NCI-H460 (cell line): ENCODE results near the gene NOVA2. TPM values are rescaled to one million over a fixed set of nuclear protein-coding genes. Genes with fewer than 3 reads are reported as not detected.

Experiments used
- DNase-seq: peaks from one replicate; pipeline ENCODE4 v3.0.0-alpha.2; 2016; ENCODE audit warnings: low read depth; ENCODE audit errors: extremely low read depth
- total RNA-seq: library from RNA; depleted of rRNA; stranded (reverse); fragments of >200 nt; shearing (Covaris generic); gene quantifications from 2 replicates; pipeline ENCODE4 v1.2.3, GENCODE V29; 2014

Gene NOVA2
- total RNA-seq, 1 experiment from 2014 or later, result not detected

DNA sequence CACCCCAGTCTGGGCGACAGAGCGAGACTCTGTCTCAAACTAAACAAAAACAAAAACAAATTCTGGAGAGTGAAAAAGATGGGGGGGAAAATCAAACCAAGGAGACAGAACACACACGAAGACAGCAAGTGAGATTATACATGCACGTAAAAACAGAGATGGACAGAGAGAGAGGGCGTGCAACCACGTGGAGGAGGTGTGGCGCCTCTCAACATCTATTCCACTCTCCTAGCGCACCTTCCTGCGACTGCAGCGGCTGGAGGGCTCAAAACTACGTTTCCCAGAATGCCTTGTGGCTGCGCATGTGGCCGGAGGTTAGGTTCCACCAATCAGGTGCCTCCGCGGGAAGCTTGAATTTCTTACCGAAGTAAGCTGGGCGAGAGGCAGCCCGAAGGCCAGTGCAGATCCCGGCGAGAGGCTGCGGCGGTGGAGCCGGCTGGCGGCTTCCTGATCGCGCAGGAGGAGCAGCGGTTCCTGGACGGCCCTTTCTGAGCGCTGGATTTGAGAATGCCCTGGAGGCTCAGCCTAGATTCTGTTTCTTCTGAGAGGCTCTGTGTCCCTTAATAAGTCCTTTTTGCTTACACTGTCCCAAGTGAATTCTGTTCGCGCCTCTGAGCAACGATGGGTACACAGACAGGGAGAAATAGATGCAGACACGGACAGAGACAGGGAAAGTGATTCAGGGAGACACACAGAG is 46.0 kb downstream of the NOVA2 start:
- peak; percentile 85 for DNase-seq

- no peak for DNase-seq
These were observed 48.7 kb downstream of the NOVA2 start for GRCh38 chr19:45924891-45925447.

GRCh38 chr19:45922281-45922680 is 51.4 kb downstream of the NOVA2 start:
- no peak for DNase-seq

DNA sequence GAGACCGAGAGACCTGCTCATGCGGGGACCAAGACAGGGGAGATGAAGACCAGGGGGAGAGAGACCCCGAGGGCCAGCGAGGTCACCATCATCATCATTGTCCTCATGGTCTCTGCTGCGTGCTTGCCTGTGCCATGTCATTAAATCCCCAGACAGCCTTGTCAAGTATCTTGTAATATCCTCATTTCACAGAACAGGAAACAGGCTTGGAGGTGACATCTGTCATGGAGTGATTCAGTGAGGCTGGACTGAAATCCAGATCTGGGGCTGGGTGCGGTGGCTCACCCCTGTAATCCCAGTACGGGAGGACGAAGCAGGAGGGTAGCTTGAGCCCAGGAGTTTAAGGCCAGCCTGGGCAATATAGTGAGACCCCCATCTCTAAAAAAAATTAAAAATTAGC is 53.2 kb downstream of the NOVA2 start:
- DNase-seq, result no peak

DNA sequence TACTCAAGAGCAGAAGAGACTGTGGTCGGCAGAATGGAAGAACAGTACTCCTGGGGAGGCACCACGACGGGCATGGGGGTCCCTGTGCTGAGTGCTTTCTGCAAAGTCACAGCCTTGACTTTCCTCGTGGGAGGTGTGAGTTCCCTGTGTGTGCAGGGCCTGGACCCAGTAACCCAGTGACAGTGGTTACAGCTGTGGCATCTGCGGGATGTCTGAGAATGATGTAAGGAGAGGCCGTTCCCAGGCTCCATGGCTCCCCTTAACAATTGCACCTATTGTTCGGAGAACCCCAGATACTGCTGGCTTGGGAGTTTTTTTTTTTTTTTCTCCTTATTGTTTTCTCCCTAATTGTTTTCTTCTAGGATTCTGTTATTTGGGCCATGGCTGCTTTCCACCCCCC is 54.0 kb downstream of the NOVA2 start:
- no peak for DNase-seq

DNA sequence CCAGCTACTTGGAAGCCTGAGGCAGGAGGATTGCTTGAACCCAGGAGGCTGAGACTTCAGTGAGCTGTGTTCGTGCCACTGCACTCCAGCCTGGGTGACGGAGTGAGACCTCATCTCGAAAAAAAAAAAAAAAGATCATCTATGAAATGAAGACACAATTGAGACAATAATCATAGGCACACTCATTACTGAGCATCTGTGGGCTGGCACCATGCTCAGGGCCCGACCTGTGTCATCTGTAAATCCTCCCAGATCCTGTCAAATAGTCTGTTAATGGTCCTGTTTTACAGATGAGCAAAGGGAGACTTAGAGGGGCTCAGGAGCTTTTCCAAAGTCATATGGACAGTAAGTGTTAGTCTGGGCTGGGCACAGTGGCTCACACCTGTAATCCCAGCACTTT is 54.9 kb downstream of the NOVA2 start:
- DNase-seq, result no peak

- DNase-seq, result no peak
These were observed 56.1 kb downstream of the NOVA2 start for GRCh38 chr19:45917421-45918091.

DNA sequence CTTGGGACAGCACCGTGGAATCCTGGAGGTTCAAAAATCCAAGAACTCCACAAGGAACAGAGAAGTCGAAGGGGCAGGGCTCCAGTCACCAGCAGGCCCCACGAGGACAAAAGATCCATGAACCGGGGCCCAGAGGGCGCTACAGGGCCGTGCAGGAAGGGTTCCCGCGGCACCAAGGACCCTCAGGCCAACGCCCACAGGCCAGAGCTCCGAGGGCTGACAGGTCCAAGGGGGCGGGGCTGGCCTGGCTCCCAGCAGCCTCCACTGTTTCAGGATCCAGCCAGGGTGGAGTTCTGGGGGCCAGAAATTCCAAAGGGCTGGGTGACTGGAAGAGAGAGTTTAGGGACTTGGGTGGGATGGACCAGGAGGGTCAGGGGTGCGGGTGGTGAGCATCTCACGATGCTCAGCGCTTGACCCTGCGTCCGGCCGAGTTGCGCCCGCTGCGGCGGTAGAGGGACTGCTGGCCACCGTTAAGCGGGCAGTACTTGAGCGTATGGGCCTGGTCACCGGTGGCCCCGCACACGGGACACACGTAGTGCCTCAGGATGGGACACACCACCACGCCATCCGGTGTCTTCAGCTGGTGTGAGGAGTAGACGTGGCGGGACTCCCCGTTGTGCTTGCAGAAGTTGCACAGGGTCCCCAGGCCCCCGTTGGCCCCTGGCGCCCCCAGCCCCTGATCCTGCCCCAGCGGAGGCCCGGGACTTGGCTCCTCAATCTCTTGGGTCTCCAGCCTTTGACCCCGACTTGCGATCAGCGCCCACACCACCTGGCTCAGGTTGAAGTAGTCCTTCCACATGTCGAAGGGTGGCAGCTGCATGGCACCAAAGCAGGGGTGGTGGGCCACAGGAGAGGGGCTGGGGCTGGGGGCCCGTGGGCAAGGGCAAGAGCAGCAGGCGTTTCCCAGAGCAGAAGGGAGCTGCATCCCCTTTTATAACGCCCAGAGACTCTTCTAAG is 59.5 kb downstream of the NOVA2 start, which contains the start of gene NANOS2:
NANOS2 (minus strand) TSS at position 905 of the 957 bp plus-strand sequence; CDS start at position 820, 85 bp downstream.
- DNase-seq, result no peak

DNA sequence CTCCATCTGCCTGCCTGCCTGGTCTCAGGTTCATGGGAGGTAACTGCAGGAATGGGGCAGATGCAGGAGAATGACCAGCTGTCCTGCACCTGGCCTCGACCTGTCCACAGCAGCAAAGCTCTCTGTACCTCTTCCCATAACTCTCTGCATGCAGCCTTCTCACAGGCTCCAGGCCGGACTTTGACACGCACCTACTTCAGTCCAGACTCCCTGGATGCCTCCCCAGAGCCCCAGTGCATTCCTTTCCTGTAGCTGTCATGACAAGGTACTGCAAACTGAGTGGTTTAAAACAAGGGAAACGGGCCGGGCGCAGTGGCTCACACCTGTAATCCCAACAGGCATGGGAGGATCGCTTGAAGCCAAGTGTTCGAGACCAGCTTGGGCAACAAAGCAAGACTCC is 62.4 kb downstream of the NOVA2 start:
- no peak for DNase-seq

GRCh38 chr19:45908956-45909355 is 64.7 kb downstream of the NOVA2 start:
- no peak for DNase-seq

- DNase-seq, result no peak
These were observed 67.4 kb downstream of the NOVA2 start for GRCh38 chr19:45906221-45906620.

GRCh38 chr19:45905011-45905410 is 68.7 kb downstream of the NOVA2 start:
- DNase-seq, result no peak

- DNase-seq, result peak; percentile 94
These were observed 70.7 kb downstream of the NOVA2 start for GRCh38 chr19:45902651-45903625.

DNA sequence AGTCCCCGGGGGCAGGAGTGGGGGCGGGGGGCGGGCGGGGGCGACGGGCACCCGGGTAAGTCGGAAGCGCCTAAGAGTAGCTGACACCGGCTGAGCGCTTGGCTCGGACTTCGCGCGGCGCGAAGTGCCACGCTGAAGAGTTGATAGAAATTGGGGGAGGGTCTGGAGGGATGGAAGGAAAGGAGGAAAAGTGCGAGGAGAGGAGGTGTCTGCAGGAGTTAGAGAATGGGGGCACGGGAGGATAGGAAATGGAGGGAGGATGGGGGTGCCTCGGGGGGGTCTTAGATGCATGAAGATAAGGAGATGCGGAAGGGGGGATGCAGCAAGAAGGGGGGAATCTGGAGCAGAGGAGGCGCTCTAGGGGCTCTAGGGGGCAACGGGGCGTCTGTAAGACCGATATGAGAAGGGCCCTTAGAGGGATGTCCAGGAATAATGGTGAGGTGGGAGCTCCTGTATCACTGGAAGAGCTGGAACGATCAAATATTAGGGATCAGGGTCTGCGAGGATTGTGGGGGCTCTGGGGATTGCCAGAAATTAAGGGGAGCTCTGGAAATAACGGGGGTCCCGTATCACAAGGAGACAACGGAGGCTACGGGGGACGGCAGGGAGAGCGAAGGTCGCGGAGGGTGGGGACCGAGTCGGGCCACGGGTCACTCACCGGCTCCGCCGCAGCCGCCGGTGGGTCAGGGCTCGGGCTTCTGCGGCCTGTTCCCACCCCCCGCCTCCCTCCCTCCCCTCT is 71.6 kb downstream of the NOVA2 start, which contains the start of gene MYPOP:
MYPOP (minus strand) TSS at position 702 of the 739 bp plus-strand sequence. CDS start 840 bp downstream, outside the sequence.
- no peak for DNase-seq

DNA sequence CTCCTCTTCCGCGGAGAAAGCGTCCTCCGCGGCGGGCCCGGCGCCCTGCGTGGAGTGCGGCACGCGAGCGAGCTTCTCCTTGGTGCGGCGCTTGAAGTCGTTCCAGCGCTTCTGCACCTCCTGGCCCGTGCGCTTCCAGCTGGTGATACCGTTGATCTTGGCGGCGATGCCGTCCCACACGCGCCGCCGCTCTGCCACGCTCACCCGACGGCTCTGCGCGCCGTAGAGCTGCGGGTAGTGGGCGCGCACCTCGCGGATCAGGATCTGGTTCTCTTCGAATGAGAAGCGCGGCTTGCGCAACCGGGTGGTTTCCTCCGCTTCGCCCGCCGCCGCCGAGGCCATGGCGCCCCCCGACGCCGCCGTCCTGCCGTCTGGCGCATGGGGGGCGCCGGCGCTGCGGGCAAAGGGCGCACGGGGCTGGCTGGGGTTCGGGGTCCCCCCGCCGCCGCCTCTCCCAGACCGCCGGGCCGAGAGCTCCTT is 72.2 kb downstream of the NOVA2 start:
- no peak for DNase-seq

GRCh38 chr19:45900738-45901431 is 72.8 kb downstream of the NOVA2 start:
- no peak for DNase-seq

DNA sequence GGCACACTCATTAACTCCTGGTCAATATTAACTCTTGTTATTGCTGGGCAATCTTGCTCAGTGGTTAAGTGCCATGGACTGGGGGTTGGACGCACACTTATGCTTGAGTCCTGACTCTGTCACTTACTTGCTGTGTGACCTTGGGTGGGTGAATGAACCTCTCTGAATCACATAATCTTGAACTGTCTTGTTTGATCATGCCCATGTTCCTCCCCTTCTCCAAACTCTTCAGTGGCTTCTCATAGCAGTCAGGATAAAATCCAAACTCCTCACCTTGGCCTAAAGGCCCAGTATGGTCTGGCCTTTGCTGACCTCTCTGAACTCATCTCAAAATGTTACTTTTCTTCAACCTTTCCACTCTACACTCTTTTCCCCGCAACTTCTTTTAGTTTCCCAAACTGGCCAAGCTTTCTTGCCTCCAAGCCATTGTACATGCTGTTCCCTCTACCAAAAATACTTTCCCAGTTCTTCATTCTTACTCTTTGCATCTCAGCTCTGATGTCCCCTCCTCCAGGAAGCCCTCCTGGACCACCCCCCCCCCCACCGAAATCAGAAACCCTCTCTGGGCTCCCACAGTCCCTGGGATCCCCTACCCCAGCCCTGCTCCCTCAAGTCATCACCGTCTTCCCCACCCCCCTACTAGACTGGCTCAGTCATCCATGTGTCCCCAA is 73.6 kb downstream of the NOVA2 start:
- DNase-seq, result no peak
